Measurements from ENCODE around the gene PAQR5. TPM values are rescaled to one million over a fixed set of nuclear protein-coding genes. Genes with fewer than 3 reads are reported as not detected.
"Not testable (repeated sequence)": the region's sequence is repeated elsewhere in the genome, so short reads cannot be mapped to it uniquely, and the experiment has no call there.

The PAQR5 gene
- polyA plus RNA-seq, 4 donors = 0.45 to 6.4 (median 1.4) TPM

- no peak for DNase-seq
- H3K4me3 ChIP-seq (ENCODE audit: low read depth in 1 of 3, low read length in 3 of 3) = no peak overlapping the region
- peak overlapping the region in 1 of 3 donors; percentile 42 for H3K27ac ChIP-seq (ENCODE audit: low read depth in 1 of 3, low read length in 2 of 3)
- H3K9me3 ChIP-seq (ENCODE audit: control insufficient read depth in 2 of 2, insufficient read depth in 1 of 2, low read depth in 1 of 2, low read length in 1 of 2) = no peaks in the 10 kb centered on the region
- H3K4me1 ChIP-seq (ENCODE audit: control insufficient read depth in 3 of 3, insufficient read depth in 2 of 3, low read depth in 1 of 3, low read length in 2 of 3) = peaks cover 0 to 4% (median 0%) of the 10 kb centered on the region in 3 donors
- WGBS, 3 donors = 20 to 37% (median 33%) methylated on average over 8 of the region's 8 CpGs
- FAIRE-seq = no peak
- peaks cover 0 to 2% (median 0%) of the 10 kb centered on the region in 3 donors for H3K36me3 ChIP-seq (ENCODE audit: control insufficient read depth in 3 of 3, insufficient read depth in 2 of 3, low read depth in 1 of 3, low read length in 3 of 3)
- no peaks in the 10 kb centered on the region for H3K27me3 ChIP-seq (ENCODE audit: control insufficient read depth in 3 of 3, insufficient read depth in 3 of 3, low read length in 3 of 3)
Measured at GRCh38 chr15:69289342-69290146, 9.2 kb upstream of the PAQR5 start.

DNA sequence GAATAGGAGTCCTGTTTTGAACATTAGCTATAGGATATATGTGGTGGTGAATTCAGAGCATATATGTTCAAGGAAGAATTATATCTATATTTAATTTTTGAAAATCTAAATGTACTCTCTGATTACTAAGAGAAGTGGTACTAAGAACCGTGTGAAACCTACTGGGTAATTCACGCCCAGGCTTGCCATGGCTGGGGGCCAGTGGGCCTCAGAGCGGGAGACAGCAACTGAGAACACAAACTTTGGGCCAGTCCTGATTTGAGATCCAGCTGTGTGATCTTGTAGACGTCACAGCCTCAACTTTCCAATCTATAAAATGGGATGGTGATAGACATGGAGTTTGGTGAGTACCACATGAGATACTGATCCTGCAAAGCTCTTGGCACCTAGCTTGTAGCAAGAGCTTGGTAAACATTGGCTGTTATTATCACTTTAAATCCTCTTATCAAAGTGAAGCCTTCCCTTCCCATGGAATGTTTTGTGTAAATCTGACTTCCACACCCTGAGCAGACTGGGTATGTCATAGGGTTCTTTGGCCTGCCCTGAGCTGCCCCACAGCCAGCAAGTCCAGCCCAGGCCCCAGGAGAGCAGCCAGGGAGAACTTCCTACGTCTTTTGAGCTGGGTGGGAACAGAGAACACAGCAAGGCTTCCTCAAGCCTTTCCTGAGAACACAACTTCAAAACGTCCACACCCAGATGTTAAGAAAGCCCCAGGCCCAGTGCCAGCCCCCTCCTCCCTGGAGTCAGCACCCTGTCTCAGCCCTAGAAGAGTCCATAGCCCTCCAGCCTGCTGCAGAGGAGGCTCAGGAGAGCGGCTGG lies 8.2 kb upstream of the PAQR5 start:
- no peak for FAIRE-seq
- no peaks in the 10 kb centered on the region for H3K27me3 ChIP-seq (ENCODE audit: control insufficient read depth in 3 of 3, insufficient read depth in 3 of 3, low read length in 3 of 3)
- WGBS, 3 donors = 60 to 72% (median 64%) methylated on average over 7 of the region's 7 CpGs
- DNase-seq = no peak
- peaks cover 0 to 2% (median 0%) of the 10 kb centered on the region in 3 donors for H3K36me3 ChIP-seq (ENCODE audit: control insufficient read depth in 3 of 3, insufficient read depth in 2 of 3, low read depth in 1 of 3, low read length in 3 of 3)
- H3K4me1 ChIP-seq (ENCODE audit: control insufficient read depth in 3 of 3, insufficient read depth in 2 of 3, low read depth in 1 of 3, low read length in 2 of 3) = peaks cover 0 to 4% (median 0%) of the 10 kb centered on the region in 3 donors
- peak overlapping the region in 1 of 3 donors; percentile 71 for H3K27ac ChIP-seq (ENCODE audit: low read depth in 1 of 3, low read length in 2 of 3)
- peaks cover 0 to 4% of the 10 kb centered on the region in 2 donors for H3K9me3 ChIP-seq (ENCODE audit: control insufficient read depth in 2 of 2, insufficient read depth in 1 of 2, low read depth in 1 of 2, low read length in 1 of 2)
- H3K4me3 ChIP-seq (ENCODE audit: low read depth in 1 of 3, low read length in 3 of 3) = no peak overlapping the region

GRCh38 chr15:69291651-69292050 lies 7.1 kb upstream of the PAQR5 start:
- not testable (repeated sequence) for DNase-seq; FAIRE-seq; H3K27ac ChIP-seq (ENCODE audit: low read depth in 1 of 3, low read length in 2 of 3); H3K4me3 ChIP-seq (ENCODE audit: low read depth in 1 of 3, low read length in 3 of 3); H3K36me3 ChIP-seq (ENCODE audit: control insufficient read depth in 3 of 3, insufficient read depth in 2 of 3, low read depth in 1 of 3, low read length in 3 of 3); H3K27me3 ChIP-seq (ENCODE audit: control insufficient read depth in 3 of 3, insufficient read depth in 3 of 3, low read length in 3 of 3); H3K4me1 ChIP-seq (ENCODE audit: control insufficient read depth in 3 of 3, insufficient read depth in 2 of 3, low read depth in 1 of 3, low read length in 2 of 3); H3K9me3 ChIP-seq (ENCODE audit: control insufficient read depth in 2 of 2, insufficient read depth in 1 of 2, low read depth in 1 of 2, low read length in 1 of 2)
- 87 to 91% (median 89%) methylated on average over 10 of the region's 10 CpGs for WGBS, 3 donors

DNA sequence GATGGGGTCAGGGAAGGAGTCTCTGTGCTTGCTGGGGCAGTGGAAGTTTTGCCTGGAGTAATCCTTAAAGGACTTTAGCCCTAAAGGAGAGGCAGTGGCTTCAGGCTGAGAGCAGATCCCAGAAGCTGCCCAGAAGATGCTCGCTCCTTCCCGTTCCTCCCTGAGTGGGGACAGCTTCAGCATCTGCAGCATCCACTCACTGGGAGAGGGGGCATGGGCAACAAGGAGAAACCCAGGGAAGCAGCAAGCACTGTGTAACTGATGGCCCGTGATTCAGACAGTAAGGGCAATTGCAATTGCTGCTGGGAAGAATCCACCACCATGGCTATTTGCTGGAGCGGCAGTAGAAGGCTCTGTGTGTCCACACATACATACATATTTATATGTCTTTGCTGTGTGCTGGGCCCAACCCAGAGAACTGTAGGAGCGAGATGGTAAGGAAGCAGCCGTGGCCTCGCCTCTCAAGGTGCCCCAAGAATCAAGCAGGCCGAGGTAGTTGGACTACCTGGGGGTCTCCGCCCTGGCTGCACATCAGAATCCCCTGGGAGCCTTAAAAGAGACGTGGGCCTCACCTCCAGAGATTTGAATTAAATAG lies 5.8 kb upstream of the PAQR5 start:
- Histone ChIP-seq H3K4me3 (ENCODE audit: low read depth in 1 of 3, low read length in 3 of 3) (no peak overlapping the region), H3K36me3 (ENCODE audit: control insufficient read depth in 3 of 3, insufficient read depth in 2 of 3, low read depth in 1 of 3, low read length in 3 of 3) (no peaks in the 10 kb centered on the region), H3K4me1 (ENCODE audit: control insufficient read depth in 3 of 3, insufficient read depth in 2 of 3, low read depth in 1 of 3, low read length in 2 of 3) (peaks cover 0 to 4% (median 0%) of the 10 kb centered on the region in 3 donors), H3K9me3 (ENCODE audit: control insufficient read depth in 2 of 2, insufficient read depth in 1 of 2, low read depth in 1 of 2, low read length in 1 of 2) (peaks cover 0 to 6% of the 10 kb centered on the region in 2 donors), H3K27me3 (ENCODE audit: control insufficient read depth in 3 of 3, insufficient read depth in 3 of 3, low read length in 3 of 3) (no peaks in the 10 kb centered on the region), H3K27ac (ENCODE audit: low read depth in 1 of 3, low read length in 2 of 3) (no peak overlapping the region)
- no peak for FAIRE-seq
- no peak for DNase-seq
- 82 to 91% (median 83%) methylated on average over 10 of the region's 10 CpGs for WGBS, 3 donors

DNA sequence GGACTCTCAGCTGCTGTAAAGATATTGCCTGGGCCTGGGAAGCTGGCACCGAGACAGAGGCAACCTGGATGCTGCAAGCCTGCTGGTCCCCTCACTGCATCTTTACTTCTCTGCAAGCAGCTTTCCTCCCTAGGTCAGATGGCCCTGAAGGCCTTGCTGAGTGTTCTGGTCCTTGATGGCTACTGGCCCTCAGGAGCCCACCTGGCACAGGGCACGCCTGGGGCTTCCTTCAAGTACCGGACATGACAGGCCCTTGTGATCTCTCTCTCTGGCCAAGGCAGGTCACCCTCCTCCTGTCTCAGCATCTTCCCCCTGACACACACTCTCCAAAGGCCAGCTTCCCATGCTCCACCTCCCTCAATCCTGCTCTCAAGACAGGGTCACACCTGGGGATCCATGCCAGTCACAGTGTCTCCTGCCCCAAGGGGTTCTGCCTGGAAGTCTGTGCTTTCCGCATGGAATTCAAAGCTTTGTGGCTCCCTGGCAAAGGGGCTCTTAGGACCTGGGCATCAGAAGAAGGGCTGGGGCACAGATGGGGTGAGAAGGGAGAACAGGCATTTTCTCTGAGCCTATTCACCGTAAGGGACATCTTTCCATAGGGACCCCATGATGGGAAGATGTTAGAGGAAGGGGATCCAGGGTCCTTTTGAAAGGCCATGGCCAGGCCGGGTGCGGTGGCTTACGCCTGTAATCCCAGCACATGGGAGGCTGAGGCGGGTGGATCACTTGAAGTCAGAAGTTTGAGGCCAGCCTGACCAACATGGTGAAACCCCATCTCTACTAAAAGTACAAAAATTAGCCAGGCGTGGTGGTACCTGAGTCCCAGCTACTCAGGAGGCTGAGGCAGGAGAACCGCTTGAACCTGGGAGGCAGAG lies 4.7 kb upstream of the PAQR5 start:
- Histone ChIP-seq H3K4me1 (ENCODE audit: control insufficient read depth in 3 of 3, insufficient read depth in 2 of 3, low read depth in 1 of 3, low read length in 2 of 3) (no peaks in the 10 kb centered on the region), H3K27me3 (ENCODE audit: control insufficient read depth in 3 of 3, insufficient read depth in 3 of 3, low read length in 3 of 3) (peaks cover 0 to 6% (median 0%) of the 10 kb centered on the region in 3 donors), H3K36me3 (ENCODE audit: control insufficient read depth in 3 of 3, insufficient read depth in 2 of 3, low read depth in 1 of 3, low read length in 3 of 3) (no peaks in the 10 kb centered on the region), H3K27ac (ENCODE audit: low read depth in 1 of 3, low read length in 2 of 3) (no peak overlapping the region), H3K9me3 (ENCODE audit: control insufficient read depth in 2 of 2, insufficient read depth in 1 of 2, low read depth in 1 of 2, low read length in 1 of 2) (peaks cover 0 to 6% of the 10 kb centered on the region in 2 donors), H3K4me3 (ENCODE audit: low read depth in 1 of 3, low read length in 3 of 3) (no peak overlapping the region)
- DNase-seq (no peak), FAIRE-seq (no peak)
- 91 to 94% (median 93%) methylated on average over 11 of the region's 11 CpGs for WGBS, 3 donors

- WGBS, 3 donors = 34 to 67% (median 56%) methylated on average over 6 of the region's 6 CpGs
- Histone ChIP-seq H3K4me1 (ENCODE audit: control insufficient read depth in 3 of 3, insufficient read depth in 2 of 3, low read depth in 1 of 3, low read length in 2 of 3) (peaks cover 4 to 8% (median 5%) of the 10 kb centered on the region in 3 donors), H3K27ac (ENCODE audit: low read depth in 1 of 3, low read length in 2 of 3) (no peak overlapping the region), H3K4me3 (ENCODE audit: low read depth in 1 of 3, low read length in 3 of 3) (no peak overlapping the region), H3K36me3 (ENCODE audit: control insufficient read depth in 3 of 3, insufficient read depth in 2 of 3, low read depth in 1 of 3, low read length in 3 of 3) (no peaks in the 10 kb centered on the region), H3K9me3 (ENCODE audit: control insufficient read depth in 2 of 2, insufficient read depth in 1 of 2, low read depth in 1 of 2, low read length in 1 of 2) (peaks cover 0 to 6% of the 10 kb centered on the region in 2 donors), H3K27me3 (ENCODE audit: control insufficient read depth in 3 of 3, insufficient read depth in 3 of 3, low read length in 3 of 3) (peaks cover 0 to 17% (median 6%) of the 10 kb centered on the region in 3 donors)
- DNase-seq (peak in 1 of 2 donors; percentile 49), FAIRE-seq (no peak)
Measured at GRCh38 chr15:69296606-69297005, 2.1 kb upstream of the PAQR5 start.

- Histone ChIP-seq H3K9me3 (ENCODE audit: control insufficient read depth in 2 of 2, insufficient read depth in 1 of 2, low read depth in 1 of 2, low read length in 1 of 2) (peaks cover 0 to 6% of the 10 kb centered on the region in 2 donors), H3K4me3 (ENCODE audit: low read depth in 1 of 3, low read length in 3 of 3) (no peak overlapping the region), H3K4me1 (ENCODE audit: control insufficient read depth in 3 of 3, insufficient read depth in 2 of 3, low read depth in 1 of 3, low read length in 2 of 3) (peaks cover 4 to 8% (median 5%) of the 10 kb centered on the region in 3 donors), H3K27me3 (ENCODE audit: control insufficient read depth in 3 of 3, insufficient read depth in 3 of 3, low read length in 3 of 3) (peaks cover 0 to 17% (median 6%) of the 10 kb centered on the region in 3 donors), H3K27ac (ENCODE audit: low read depth in 1 of 3, low read length in 2 of 3) (no peak overlapping the region), H3K36me3 (ENCODE audit: control insufficient read depth in 3 of 3, insufficient read depth in 2 of 3, low read depth in 1 of 3, low read length in 3 of 3) (no peaks in the 10 kb centered on the region)
- no peak for DNase-seq
- no peak for FAIRE-seq
- 87 to 94% (median 92%) methylated on average over 10 of the region's 10 CpGs for WGBS, 3 donors
Measured at GRCh38 chr15:69297642-69298353, 914 bp upstream of the PAQR5 start.
